Measurements from ENCODE around the gene TDRKH.

The TDRKH gene

GRCh38 chr1:151790071-151790939 lies at the start of gene TDRKH:
Gene TDRKH, minus strand, starts transcription at chr1:151790500. Its CDS starts 7,478 bp downstream, at chr1:151783022.
- Histone ChIP-seq H3K9me3 (ENCODE audit: low read length) (no peaks in the 10 kb centered on the region), H3K27ac (ENCODE audit: low read depth, low read length) (peak within 1 kb of the TSS; percentile 82), H3K9ac (ENCODE audit: low read length) (peak within 1 kb of the TSS; percentile 83), H3K4me1 (ENCODE audit: insufficient read depth, low read length) (peaks cover 7% of the 10 kb centered on the region), H3K4me3 (ENCODE audit: low read depth in 1 of 2, low read length in 2 of 2) (peak within 1 kb of the TSS; percentile 88 to 94), H3K36me3 (ENCODE audit: insufficient read depth, low read length) (no peaks in the 10 kb centered on the region), H3K27me3 (ENCODE audit: control insufficient read depth in 1 of 2, insufficient read depth in 2 of 2, low read length in 2 of 2) (no peaks in the 10 kb centered on the region)

DNA sequence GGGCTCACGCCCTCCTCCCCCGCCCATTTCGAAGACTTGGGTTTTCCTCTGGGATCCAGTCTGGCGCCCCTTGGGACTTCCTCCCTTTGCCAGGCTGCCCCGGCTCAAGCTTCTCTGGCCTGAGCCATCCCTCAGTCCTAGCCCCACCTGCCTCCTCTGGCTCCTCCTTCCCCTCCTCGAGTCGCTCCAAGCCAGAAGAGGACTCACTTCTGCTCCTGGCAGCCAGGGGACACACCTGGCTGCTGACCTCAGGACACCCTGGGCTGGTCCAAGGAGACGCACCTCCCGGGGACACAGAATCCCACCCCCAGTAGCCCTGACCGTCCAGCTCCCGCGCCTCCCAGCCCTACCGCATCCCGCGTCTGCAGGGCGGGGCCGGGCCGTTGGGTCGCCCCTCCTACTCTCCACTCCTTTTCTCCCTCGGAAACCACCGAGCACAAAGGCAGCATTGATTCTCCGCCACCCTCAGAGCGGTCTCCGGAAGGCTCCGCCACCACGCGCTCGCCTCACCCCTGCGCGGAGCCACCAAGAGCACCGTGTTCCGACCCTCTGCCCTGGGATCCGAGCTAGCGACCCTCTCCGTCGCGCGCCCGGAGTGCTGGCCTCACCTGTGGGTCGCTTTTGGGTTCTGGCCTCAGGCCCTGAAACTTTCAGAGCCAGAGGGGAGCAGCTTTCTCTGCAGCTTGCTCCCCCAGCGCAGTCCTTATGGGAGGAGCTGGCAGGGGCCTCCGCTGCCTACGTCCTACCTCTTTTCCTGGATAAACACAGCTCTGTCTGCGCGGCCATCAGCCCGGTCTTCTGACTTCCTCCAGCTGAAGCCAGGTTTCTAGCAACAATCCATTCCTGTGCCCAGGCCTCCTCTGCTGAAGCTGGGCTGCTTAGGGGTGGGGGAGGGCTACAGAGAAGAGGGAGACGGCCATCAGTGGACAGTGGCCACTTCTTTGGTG lies 49.4 kb upstream of the TDRKH start, which contains the start of gene C2CD4D:
C2CD4D (minus strand) TSS at position 364 of the 947 bp plus-strand sequence. CDS start 831 bp downstream, outside the sequence.
- peaks cover 16% of the 10 kb centered on the region for H3K4me1 ChIP-seq (ENCODE audit: insufficient read depth, low read length)
- H3K27ac ChIP-seq (ENCODE audit: low read depth, low read length): no peak within 1 kb of the TSS
- H3K36me3 ChIP-seq (ENCODE audit: insufficient read depth, low read length): no peaks in the 10 kb centered on the region
- H3K27me3 ChIP-seq (ENCODE audit: control insufficient read depth in 1 of 2, insufficient read depth in 2 of 2, low read length in 2 of 2): peaks cover 39 to 42% of the 10 kb centered on the region in 2 donors
- H3K4me3 ChIP-seq (ENCODE audit: low read depth in 1 of 2, low read length in 2 of 2): peak within 1 kb of the TSS; percentile 36 to 38
- H3K9me3 ChIP-seq (ENCODE audit: low read length): no peaks in the 10 kb centered on the region
- no peak within 1 kb of the TSS for H3K9ac ChIP-seq (ENCODE audit: low read length)

DNA sequence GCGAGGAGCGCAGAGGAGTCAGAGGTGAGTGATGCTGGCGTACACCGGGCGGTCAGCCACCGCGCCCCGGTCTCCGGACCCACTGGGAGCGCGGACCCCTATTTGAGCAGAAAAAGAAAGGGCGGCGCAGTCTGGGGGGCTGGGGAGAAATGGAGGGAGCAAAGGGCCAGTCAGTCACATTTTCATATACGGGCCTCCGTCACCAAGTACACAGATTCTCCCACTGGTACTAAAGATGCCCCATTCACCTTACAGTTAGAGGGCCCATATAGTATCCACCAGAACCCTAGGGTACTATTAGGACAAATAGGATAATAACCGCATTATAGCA lies 48.7 kb upstream of the TDRKH start:
- H3K4me3 ChIP-seq (ENCODE audit: low read depth in 1 of 2, low read length in 2 of 2): peak overlapping the region in 1 of 2 donors; percentile 38
- H3K9ac ChIP-seq (ENCODE audit: low read length): no peak overlapping the region
- H3K36me3 ChIP-seq (ENCODE audit: insufficient read depth, low read length): no peaks in the 10 kb centered on the region
- no peak overlapping the region for H3K27ac ChIP-seq (ENCODE audit: low read depth, low read length)
- peaks cover 16% of the 10 kb centered on the region for H3K4me1 ChIP-seq (ENCODE audit: insufficient read depth, low read length)
- H3K9me3 ChIP-seq (ENCODE audit: low read length): no peaks in the 10 kb centered on the region
- H3K27me3 ChIP-seq (ENCODE audit: control insufficient read depth in 1 of 2, insufficient read depth in 2 of 2, low read length in 2 of 2): peaks cover 39 to 42% of the 10 kb centered on the region in 2 donors

DNA sequence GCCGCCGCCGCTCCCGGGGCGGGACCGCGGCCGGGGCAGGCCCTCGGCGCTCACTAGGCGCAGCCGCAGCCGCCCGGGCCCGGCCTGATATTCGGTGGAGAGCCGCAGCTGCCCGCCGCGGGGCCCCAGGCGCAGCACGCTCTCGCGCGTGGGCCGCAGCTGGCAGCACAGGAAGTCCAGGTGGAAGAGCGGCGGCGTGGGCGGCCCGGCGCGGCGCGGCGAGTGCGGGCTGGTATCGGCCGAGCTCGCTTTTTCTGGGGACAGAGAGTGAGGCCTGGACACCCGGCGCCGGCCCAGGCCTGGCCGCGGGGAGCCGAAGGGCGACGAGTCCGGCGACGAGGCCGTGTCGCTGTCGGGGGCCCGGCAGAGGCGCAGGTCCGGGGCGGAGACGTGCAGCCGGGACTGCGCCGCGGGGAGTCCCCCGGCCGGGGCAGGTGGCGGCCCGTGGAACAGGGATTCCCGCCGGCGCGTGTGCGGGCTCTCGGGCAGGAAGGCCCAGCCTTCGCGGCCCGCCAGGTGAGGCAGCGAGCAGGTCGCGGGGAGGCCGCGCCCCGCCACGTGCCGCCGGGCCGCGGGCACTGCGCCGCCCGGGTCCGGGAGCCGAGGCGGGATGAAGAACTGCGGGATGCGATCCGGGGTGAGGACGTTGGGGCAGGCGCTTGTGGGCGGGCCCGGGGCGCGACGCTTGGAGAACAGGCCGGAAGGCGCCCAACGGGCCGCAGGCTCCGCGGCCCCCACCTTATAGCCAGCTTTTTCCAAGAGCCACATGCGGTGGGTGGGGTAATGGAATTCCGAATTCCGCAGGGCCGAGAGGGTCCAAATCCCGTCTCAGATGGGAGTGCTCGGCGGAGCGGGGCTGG lies 48.2 kb upstream of the TDRKH start:
- Histone ChIP-seq H3K27me3 (ENCODE audit: control insufficient read depth in 1 of 2, insufficient read depth in 2 of 2, low read length in 2 of 2) (peaks cover 40 to 42% of the 10 kb centered on the region in 2 donors), H3K9ac (ENCODE audit: low read length) (no peak overlapping the region), H3K9me3 (ENCODE audit: low read length) (no peaks in the 10 kb centered on the region), H3K36me3 (ENCODE audit: insufficient read depth, low read length) (no peaks in the 10 kb centered on the region), H3K4me1 (ENCODE audit: insufficient read depth, low read length) (peaks cover 16% of the 10 kb centered on the region), H3K4me3 (ENCODE audit: low read depth in 1 of 2, low read length in 2 of 2) (peak overlapping the region; percentile 36 to 38), H3K27ac (ENCODE audit: low read depth, low read length) (no peak overlapping the region)

DNA sequence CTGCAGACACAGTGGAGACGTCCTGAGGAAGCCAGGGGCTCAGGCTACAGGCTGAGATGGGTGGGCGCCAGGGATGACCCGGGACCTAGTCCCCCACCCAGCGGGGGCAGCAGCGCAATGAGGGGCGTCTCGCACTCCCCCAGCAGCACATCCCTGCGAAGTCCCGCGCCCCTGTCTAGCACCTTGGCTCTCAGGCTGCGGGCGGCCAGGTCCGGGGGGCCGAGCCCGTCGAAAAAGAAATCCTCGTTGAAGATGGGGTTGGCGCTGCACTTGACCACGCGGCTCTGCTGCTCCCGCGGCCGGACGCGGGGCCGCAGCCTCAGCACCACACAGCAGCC lies 47.6 kb upstream of the TDRKH start:
- peak overlapping the region in 1 of 2 donors; percentile 36 for H3K4me3 ChIP-seq (ENCODE audit: low read depth in 1 of 2, low read length in 2 of 2)
- no peaks in the 10 kb centered on the region for H3K9me3 ChIP-seq (ENCODE audit: low read length)
- H3K4me1 ChIP-seq (ENCODE audit: insufficient read depth, low read length): peaks cover 16% of the 10 kb centered on the region
- peaks cover 42% of the 10 kb centered on the region in 2 donors for H3K27me3 ChIP-seq (ENCODE audit: control insufficient read depth in 1 of 2, insufficient read depth in 2 of 2, low read length in 2 of 2)
- no peak overlapping the region for H3K27ac ChIP-seq (ENCODE audit: low read depth, low read length)
- no peaks in the 10 kb centered on the region for H3K36me3 ChIP-seq (ENCODE audit: insufficient read depth, low read length)
- H3K9ac ChIP-seq (ENCODE audit: low read length): no peak overlapping the region

GRCh38 chr1:151837197-151837596 lies 46.9 kb upstream of the TDRKH start:
- H3K9me3 ChIP-seq (ENCODE audit: low read length): no peaks in the 10 kb centered on the region
- H3K4me1 ChIP-seq (ENCODE audit: insufficient read depth, low read length): peaks cover 16% of the 10 kb centered on the region
- H3K27me3 ChIP-seq (ENCODE audit: control insufficient read depth in 1 of 2, insufficient read depth in 2 of 2, low read length in 2 of 2): peaks cover 42% of the 10 kb centered on the region in 2 donors
- H3K27ac ChIP-seq (ENCODE audit: low read depth, low read length): no peak overlapping the region
- H3K4me3 ChIP-seq (ENCODE audit: low read depth in 1 of 2, low read length in 2 of 2): no peak overlapping the region
- H3K36me3 ChIP-seq (ENCODE audit: insufficient read depth, low read length): no peaks in the 10 kb centered on the region
- no peak overlapping the region for H3K9ac ChIP-seq (ENCODE audit: low read length)

- no peak overlapping the region for H3K9ac ChIP-seq (ENCODE audit: low read length)
- H3K4me3 ChIP-seq (ENCODE audit: low read depth in 1 of 2, low read length in 2 of 2): no peak overlapping the region
- peaks cover 16% of the 10 kb centered on the region for H3K4me1 ChIP-seq (ENCODE audit: insufficient read depth, low read length)
- no peaks in the 10 kb centered on the region for H3K9me3 ChIP-seq (ENCODE audit: low read length)
- H3K36me3 ChIP-seq (ENCODE audit: insufficient read depth, low read length): no peaks in the 10 kb centered on the region
- H3K27me3 ChIP-seq (ENCODE audit: control insufficient read depth in 1 of 2, insufficient read depth in 2 of 2, low read length in 2 of 2): peaks cover 35 to 50% of the 10 kb centered on the region in 2 donors
- H3K27ac ChIP-seq (ENCODE audit: low read depth, low read length): no peak overlapping the region
Observed at GRCh38 chr1:151835596-151835995, 45.3 kb upstream of the TDRKH start.

GRCh38 chr1:151834239-151834638 lies 43.9 kb upstream of the TDRKH start:
- no peak overlapping the region for H3K27ac ChIP-seq (ENCODE audit: low read depth, low read length)

DNA sequence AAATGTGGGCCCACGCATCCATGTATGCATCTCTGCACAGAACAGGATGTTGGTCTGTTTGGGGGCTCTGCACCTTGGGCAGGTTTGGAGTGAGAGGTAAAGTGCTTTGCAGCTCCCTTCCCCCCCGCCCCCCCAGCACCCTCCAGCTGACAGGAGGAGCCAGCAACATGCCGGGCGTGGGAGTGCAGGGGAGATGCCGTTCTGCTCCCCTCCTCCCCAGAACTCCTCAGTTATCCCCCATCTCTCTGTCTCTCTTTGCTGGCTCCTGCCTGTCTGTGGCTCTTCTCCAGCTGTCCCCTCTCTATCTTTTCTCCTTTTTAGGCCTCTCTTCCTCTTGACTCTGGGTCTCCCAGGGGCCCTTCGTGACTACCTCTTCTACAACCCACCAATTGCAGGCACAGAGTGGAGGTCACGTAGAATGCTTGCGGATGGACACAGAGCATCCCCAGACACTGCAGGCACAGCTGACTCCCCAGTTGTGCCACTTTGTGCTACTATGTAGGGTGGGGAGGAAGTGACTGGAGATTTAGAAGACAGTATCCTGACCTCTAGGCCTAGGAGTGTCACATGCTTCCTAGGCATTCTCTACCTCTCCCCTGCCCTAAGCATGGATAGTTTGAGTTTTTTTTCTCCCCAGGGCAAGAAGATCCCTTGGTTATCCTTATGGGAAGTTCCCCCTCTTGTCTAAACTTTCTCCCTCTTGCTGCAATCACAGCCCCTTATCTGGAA lies 43.0 kb upstream of the TDRKH start:
- Histone ChIP-seq H3K4me3 (ENCODE audit: low read depth in 1 of 2, low read length in 2 of 2) (no peak overlapping the region), H3K27ac (ENCODE audit: low read depth, low read length) (no peak overlapping the region), H3K36me3 (ENCODE audit: insufficient read depth, low read length) (no peaks in the 10 kb centered on the region), H3K4me1 (ENCODE audit: insufficient read depth, low read length) (peaks cover 8% of the 10 kb centered on the region), H3K27me3 (ENCODE audit: control insufficient read depth in 1 of 2, insufficient read depth in 2 of 2, low read length in 2 of 2) (peaks cover 16 to 28% of the 10 kb centered on the region in 2 donors), H3K9ac (ENCODE audit: low read length) (no peak overlapping the region), H3K9me3 (ENCODE audit: low read length) (no peaks in the 10 kb centered on the region)

More at GRCh38 chr1:151834239-151834638, 43.9 kb upstream of the TDRKH start:
- Histone ChIP-seq H3K4me3 (ENCODE audit: low read depth in 1 of 2, low read length in 2 of 2) (no peak overlapping the region), H3K9me3 (ENCODE audit: low read length) (no peaks in the 10 kb centered on the region), H3K4me1 (ENCODE audit: insufficient read depth, low read length) (peaks cover 11% of the 10 kb centered on the region), H3K27me3 (ENCODE audit: control insufficient read depth in 1 of 2, insufficient read depth in 2 of 2, low read length in 2 of 2) (peaks cover 22 to 37% of the 10 kb centered on the region in 2 donors), H3K9ac (ENCODE audit: low read length) (no peak overlapping the region), H3K36me3 (ENCODE audit: insufficient read depth, low read length) (no peaks in the 10 kb centered on the region)

- peaks cover 5% of the 10 kb centered on the region for H3K4me1 ChIP-seq (ENCODE audit: insufficient read depth, low read length)
- no peak overlapping the region for H3K27ac ChIP-seq (ENCODE audit: low read depth, low read length)
- no peak overlapping the region for H3K4me3 ChIP-seq (ENCODE audit: low read depth in 1 of 2, low read length in 2 of 2)
- peaks cover 11 to 21% of the 10 kb centered on the region in 2 donors for H3K27me3 ChIP-seq (ENCODE audit: control insufficient read depth in 1 of 2, insufficient read depth in 2 of 2, low read length in 2 of 2)
- no peaks in the 10 kb centered on the region for H3K9me3 ChIP-seq (ENCODE audit: low read length)
- H3K36me3 ChIP-seq (ENCODE audit: insufficient read depth, low read length): no peaks in the 10 kb centered on the region
- no peak overlapping the region for H3K9ac ChIP-seq (ENCODE audit: low read length)
Observed at GRCh38 chr1:151832318-151832980, 42.1 kb upstream of the TDRKH start.
